SK-N-SH treated with all-trans-retinoic acid at 6 μM for 48 hours (cell line): ENCODE data around the gene TFIP11.

Experiments
- ARNTL ChIP-seq: fragments of 450-650 bp; formaldehyde crosslinking; IDR thresholded peaks from 2 replicates; pipeline ENCODE4 v1.5.0; 2020; ENCODE audit warnings: low read depth, mild to moderate bottlenecking, moderate library complexity, borderline replicate concordance
- OSR1 ChIP-seq: fragments of 250-450 bp; sonication (Bioruptor Pico); IDR thresholded peaks from 2 replicates; pipeline ENCODE4 v1.8.0; 2022; ENCODE audit warnings: moderate library complexity, mild to moderate bottlenecking, inconsistent platforms
- PATZ1 ChIP-seq: fragments of 250-450 bp; sonication (Bioruptor Pico); IDR thresholded peaks from 2 replicates; pipeline ENCODE4 v1.8.0; 2020; ENCODE audit warnings: mild to moderate bottlenecking, moderate library complexity, borderline replicate concordance
- PPARA ChIP-seq: fragments of 250-450 bp; sonication (Bioruptor Pico); IDR thresholded peaks from 2 replicates; pipeline ENCODE4 v1.5.0; 2020; ENCODE audit warnings: mild to moderate bottlenecking, borderline replicate concordance
- RARB ChIP-seq: fragments of 250-450 bp; sonication (Bioruptor Pico); IDR thresholded peaks from 2 replicates; pipeline ENCODE4 v1.8.0; 2021; ENCODE audit warnings: mild to moderate bottlenecking, moderate library complexity
- TOX ChIP-seq: fragments of 250-450 bp; sonication (Bioruptor Pico); IDR thresholded peaks from 2 replicates; pipeline ENCODE4 v1.8.0; 2021; ENCODE audit warnings: mild to moderate bottlenecking, moderate library complexity, borderline replicate concordance
- ZFP3 ChIP-seq: fragments of 250-450 bp; sonication (Bioruptor Pico); IDR thresholded peaks from 2 replicates; pipeline ENCODE4 v1.5.0; 2020; ENCODE audit warnings: mild to moderate bottlenecking, moderate library complexity
- ZNF565 ChIP-seq: fragments of 450-650 bp; formaldehyde crosslinking; conservative IDR thresholded peaks from 2 replicates; pipeline ENCODE4 v1.5.0; 2020; ENCODE audit warnings: low read depth, mild to moderate bottlenecking, moderate library complexity
- ZNF70 ChIP-seq: fragments of 450-650 bp; formaldehyde crosslinking; IDR thresholded peaks from 2 replicates; pipeline ENCODE4 v1.5.0; 2020; ENCODE audit warnings: mild to moderate bottlenecking, moderate library complexity
- ZNF8 ChIP-seq: fragments of 450-650 bp; formaldehyde crosslinking; IDR thresholded peaks from 2 replicates; pipeline ENCODE4 v1.5.0; 2020; ENCODE audit warnings: mild to moderate bottlenecking, moderate library complexity

DNA sequence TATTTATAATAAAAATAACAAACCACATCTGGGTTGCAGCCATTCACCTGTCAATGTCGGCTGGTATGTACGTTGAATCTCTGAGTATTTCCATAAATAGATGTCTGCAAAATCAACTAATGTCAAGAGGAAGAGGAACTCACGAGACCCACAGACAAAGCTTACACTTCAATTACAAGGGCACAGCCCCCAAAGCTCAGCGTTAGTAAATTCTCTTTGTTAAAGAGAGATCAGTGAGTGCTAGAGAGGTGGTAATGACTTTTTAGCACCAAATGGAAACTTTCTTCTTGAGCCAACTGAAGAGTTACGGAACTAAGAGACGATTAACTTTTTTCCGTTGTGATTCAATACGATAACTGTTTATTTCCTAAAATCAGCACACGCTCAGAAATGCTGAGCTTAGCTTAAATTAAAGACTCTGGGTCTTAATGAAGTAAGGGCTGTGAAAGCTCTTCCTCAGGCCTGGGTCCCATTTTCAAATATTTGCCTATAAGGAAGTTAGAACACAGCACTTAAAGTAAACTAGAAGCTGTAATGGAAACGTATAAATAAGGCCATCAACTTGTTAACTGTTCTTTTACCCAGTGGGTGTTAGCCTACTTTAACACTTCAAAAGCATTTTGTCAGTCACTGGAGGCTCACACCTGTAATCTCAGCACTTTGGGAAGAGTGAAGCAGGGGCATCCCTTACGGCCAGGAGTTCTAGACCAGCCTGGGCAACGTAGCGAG lies 22.8 kb upstream of the TFIP11 start:
- TF ChIP-seq PATZ1 (no peak), TOX (CRISPR knock-in tag) (no peak), ZNF70 (CRISPR knock-in tag) (no peak), ZNF565 (no peak), RARB (no peak), ZNF8 (CRISPR knock-in tag) (no peak), ZFP3 (CRISPR knock-in tag) (no peak), OSR1 (CRISPR knock-in tag) (no peak), PPARA (CRISPR knock-in tag) (no peak), ARNTL (CRISPR knock-in tag) (no peak)
